Measurements from ENCODE around the gene TLCD3B. TPM values are rescaled to one million over a fixed set of nuclear protein-coding genes. Genes with fewer than 3 reads are reported as not detected.

The TLCD3B gene
- total RNA-seq, 2 donors from 2014 or later: 0.16 to 0.49 TPM

DNA sequence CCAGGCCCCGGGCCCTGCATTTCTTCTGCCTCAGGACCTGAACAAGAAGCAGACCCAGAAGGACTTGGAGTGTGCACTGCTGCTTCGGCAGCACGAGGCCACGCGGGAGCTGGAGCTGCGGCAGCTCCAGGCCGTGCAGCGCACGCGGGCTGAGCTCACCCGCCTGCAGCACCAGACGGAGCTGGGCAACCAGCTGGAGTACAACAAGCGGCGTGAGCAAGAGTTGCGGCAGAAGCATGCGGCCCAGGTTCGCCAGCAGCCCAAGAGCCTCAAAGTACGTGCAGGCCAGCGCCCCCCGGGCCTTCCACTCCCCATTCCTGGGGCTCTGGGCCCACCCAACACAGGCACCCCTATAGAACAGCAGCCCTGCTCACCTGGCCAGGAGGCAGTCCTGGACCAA lies 44.8 kb downstream of the TLCD3B start:
- peaks cover 8% of the 10 kb centered on the region for H3K36me3 ChIP-seq
- no peak for DNase-seq

DNA sequence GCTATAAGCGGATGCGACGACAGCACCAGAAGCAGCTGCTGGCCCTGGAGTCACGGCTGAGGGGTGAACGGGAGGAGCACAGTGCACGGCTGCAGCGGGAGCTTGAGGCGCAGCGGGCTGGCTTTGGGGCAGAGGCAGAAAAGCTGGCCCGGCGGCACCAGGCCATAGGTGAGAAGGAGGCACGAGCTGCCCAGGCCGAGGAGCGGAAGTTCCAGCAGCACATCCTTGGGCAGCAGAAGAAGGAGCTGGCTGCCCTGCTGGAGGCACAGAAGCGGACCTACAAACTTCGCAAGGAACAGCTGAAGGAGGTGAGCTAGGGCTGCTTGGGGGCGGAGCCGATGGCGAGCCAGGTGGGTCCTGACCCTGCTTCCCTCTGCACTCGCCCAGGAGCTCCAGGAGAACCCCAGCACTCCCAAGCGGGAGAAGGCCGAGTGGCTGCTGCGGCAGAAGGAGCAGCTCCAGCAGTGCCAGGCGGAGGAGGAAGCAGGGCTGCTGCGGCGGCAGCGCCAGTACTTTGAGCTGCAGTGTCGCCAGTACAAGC lies 45.7 kb downstream of the TLCD3B start:
- Histone ChIP-seq H3K36me3 (peaks cover 8% of the 10 kb centered on the region), H3K9me3 (no peaks in the 10 kb centered on the region), H3K4me1 (peaks cover 4% of the 10 kb centered on the region), H3K4me3 (no peak overlapping the region), H3K27ac (no peak overlapping the region), H3K27me3 (no peaks in the 10 kb centered on the region), H3K9ac (ENCODE audit: low read depth in 2 of 2, low read length in 2 of 2) (no peak overlapping the region)
- no peak for DNase-seq
- TF ChIP-seq, protein P1, sequence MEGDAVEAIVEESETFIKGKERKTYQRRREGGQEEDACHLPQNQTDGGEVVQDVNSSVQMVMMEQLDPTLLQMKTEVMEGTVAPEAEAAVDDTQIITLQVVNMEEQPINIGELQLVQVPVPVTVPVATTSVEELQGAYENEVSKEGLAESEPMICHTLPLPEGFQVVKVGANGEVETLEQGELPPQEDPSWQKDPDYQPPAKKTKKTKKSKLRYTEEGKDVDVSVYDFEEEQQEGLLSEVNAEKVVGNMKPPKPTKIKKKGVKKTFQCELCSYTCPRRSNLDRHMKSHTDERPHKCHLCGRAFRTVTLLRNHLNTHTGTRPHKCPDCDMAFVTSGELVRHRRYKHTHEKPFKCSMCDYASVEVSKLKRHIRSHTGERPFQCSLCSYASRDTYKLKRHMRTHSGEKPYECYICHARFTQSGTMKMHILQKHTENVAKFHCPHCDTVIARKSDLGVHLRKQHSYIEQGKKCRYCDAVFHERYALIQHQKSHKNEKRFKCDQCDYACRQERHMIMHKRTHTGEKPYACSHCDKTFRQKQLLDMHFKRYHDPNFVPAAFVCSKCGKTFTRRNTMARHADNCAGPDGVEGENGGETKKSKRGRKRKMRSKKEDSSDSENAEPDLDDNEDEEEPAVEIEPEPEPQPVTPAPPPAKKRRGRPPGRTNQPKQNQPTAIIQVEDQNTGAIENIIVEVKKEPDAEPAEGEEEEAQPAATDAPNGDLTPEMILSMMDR (IDR thresholded peaks at IDR 0.05): no peak
- intact Hi-C loops (cut with DNase I): no loop called here

More for the DNA sequence above, 44.8 kb downstream of the TLCD3B start:
- Histone ChIP-seq H3K27me3 (no peaks in the 10 kb centered on the region), H3K27ac (no peak overlapping the region), H3K9ac (ENCODE audit: low read depth in 2 of 2, low read length in 2 of 2) (no peak overlapping the region), H3K4me1 (peaks cover 4% of the 10 kb centered on the region), H3K9me3 (no peaks in the 10 kb centered on the region), H3K4me3 (no peak overlapping the region)
- TF ChIP-seq, protein P1 (IDR thresholded peaks at IDR 0.05): no peak
- intact Hi-C loops (cut with DNase I): no loop called here

DNA sequence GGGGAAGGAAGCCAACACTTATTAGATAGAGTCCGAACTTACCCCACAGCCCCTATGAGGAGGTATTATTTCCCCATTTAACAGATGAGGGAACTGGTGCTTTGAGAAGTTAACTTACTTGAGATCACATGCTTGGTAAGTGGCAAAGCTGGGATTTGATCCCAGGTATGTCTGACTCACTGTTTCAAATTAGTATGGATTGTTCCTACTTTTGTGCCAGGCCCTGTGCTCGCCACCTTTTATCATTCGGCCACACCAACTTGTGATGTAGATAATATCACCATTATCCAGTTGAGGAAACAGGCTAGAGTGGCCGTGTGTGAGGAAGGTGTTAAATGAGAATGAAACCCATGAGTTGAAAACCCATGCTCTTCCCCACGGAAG lies 46.3 kb downstream of the TLCD3B start:
- Histone ChIP-seq H3K27me3 (no peaks in the 10 kb centered on the region), H3K9ac (ENCODE audit: low read depth in 2 of 2, low read length in 2 of 2) (no peak overlapping the region), H3K36me3 (peaks cover 12% of the 10 kb centered on the region), H3K4me1 (peaks cover 2% of the 10 kb centered on the region), H3K9me3 (no peaks in the 10 kb centered on the region), H3K4me3 (no peak overlapping the region), H3K27ac (no peak overlapping the region)
- no peak for DNase-seq
- intact Hi-C loops (cut with DNase I): no loop called here
- TF ChIP-seq, protein P1 (IDR thresholded peaks at IDR 0.05): no peak

DNA sequence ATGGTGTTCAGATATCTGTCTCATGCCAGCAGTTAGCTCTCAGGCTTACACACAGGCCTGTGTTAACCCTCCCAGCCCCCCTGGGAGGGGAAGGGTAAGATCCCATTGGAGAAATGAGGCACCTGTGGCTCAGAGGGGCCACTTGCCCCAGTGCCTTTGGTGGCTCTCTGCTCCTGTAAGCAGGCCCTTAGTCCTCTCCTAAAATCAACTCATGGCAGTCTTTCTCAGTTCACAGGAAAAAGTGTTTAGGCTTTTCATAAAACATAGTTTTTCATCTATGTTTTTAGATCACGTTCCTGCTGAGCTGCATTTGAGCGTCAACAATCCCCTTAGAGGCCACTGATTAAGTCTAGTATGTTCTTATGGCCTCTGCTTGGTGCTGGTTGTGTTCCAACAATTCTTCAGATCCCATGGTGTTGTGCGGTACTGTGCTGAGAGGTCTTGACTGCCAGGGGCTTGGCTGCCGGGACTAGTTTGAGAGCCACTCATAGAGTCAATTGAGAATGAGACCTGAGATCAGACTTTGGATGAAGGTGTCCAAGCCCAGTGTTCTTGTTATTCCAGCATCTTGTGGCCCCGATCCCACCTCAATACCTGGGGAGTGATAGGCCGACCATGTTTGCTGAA lies 46.8 kb downstream of the TLCD3B start:
- H3K36me3 ChIP-seq: peaks cover 13% of the 10 kb centered on the region

DNA sequence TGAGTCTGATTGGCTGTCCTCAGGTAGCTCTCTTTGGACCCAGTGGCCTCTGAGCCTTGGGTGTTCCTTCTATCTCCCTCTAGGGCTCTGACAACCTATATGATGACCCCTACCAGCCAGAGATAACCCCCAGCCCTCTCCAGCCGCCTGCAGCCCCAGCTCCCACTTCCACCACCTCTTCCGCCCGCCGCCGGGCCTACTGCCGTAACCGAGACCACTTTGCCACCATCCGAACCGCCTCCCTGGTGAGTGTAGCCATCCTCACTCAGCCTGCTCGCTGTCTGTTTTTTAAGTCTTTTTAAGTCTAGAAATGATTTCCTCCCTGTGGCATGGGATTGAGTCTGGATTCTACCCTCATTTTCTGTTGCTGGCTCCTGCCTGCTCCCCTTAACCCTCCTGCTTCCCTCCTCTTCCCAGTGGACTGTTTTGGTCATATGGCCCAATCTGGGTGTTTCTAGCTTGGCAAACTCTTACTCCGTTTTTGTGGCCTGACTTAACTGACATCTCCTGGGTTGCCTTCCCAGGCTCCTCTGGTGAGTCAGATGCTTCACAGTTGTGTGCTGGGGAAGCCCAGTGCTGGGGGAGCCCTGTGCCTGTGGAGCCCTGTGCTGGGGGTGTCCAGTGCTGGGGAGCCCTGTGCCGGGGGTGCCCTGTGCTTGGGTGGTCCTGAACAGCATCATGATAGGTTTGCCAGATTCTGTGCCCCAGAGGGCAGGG lies 47.5 kb downstream of the TLCD3B start:
- Histone ChIP-seq H3K36me3 (peaks cover 20% of the 10 kb centered on the region), H3K4me1 (no peaks in the 10 kb centered on the region), H3K4me3 (no peak overlapping the region), H3K27me3 (no peaks in the 10 kb centered on the region), H3K9ac (ENCODE audit: low read depth in 2 of 2, low read length in 2 of 2) (no peak overlapping the region), H3K27ac (no peak overlapping the region), H3K9me3 (no peaks in the 10 kb centered on the region)
- TF ChIP-seq, protein P1 (IDR thresholded peaks at IDR 0.05): no peak
- DNase-seq: no peak
- intact Hi-C loops (cut with DNase I): no loop called here

More for the DNA sequence above, 46.8 kb downstream of the TLCD3B start:
- intact Hi-C loops (cut with DNase I): no loop called here
- TF ChIP-seq, protein P1 (IDR thresholded peaks at IDR 0.05): no peak
- Histone ChIP-seq H3K4me3 (no peak overlapping the region), H3K27ac (no peak overlapping the region), H3K27me3 (no peaks in the 10 kb centered on the region), H3K4me1 (no peaks in the 10 kb centered on the region), H3K9me3 (no peaks in the 10 kb centered on the region), H3K9ac (ENCODE audit: low read depth in 2 of 2, low read length in 2 of 2) (no peak overlapping the region)
- DNase-seq: no peak
